Cardiac atrium fibroblast (primary cell): Measurements from ENCODE around the gene OR4B1. TPM values are rescaled to one million over a fixed set of nuclear protein-coding genes. Genes with fewer than 3 reads are reported as not detected.

ENCODE experiments used
- total RNA-seq: library from RNA; depleted of rRNA; stranded (reverse); fragments of >200 nt; gene quantifications from 2 replicates; pipeline ENCODE4 v1.2.3, GENCODE V29; 2015

Gene OR4B1
- not detected in 2 replicates for total RNA-seq

GRCh38 chr11:48216510-48216909 is at the start of gene OR4B1:
Gene OR4B1 (plus strand): TSS chr11:48216810. CDS start chr11:48216810, 0 bp downstream.

GRCh38 chr11:48244804-48245203 is 28.2 kb downstream of the OR4B1 start, which contains the start of gene OR4X2:
Gene OR4X2 (plus strand): TSS chr11:48245104. CDS start chr11:48245104, 0 bp downstream.

GRCh38 chr11:48263423-48263911 is 46.9 kb downstream of the OR4B1 start, which contains the start of gene OR4X1:
Gene OR4X1 (plus strand): TSS chr11:48263861. CDS start chr11:48263861, 0 bp downstream.

Other genes with a start within 250 kb of the OR4B1 start
- gene PTPRJ, start 236.3 kb upstream of the OR4B1 start, total RNA-seq, result 7.3 and 9.2 TPM in 2 replicates
- gene OR4X2, start 28.3 kb downstream of the OR4B1 start, total RNA-seq, result not detected in 2 replicates
- gene OR4X1, start 47.1 kb downstream of the OR4B1 start, total RNA-seq, result not detected in 2 replicates
- not detected in 2 replicates for gene OR4S1, start 89.4 kb downstream of the OR4B1 start, total RNA-seq
- not detected in 2 replicates for gene OR4C3, start 108.1 kb downstream of the OR4B1 start, total RNA-seq
- not detected in 2 replicates for gene OR4C5, start 149.7 kb downstream of the OR4B1 start, total RNA-seq